IMR-90 (cell line): ENCODE data around the gene FBRSL1.

Experiments used
- BHLHE40 ChIP-seq: fragments of 150-350 bp; IDR thresholded peaks from 2 replicates; pipeline ENCODE4 v1.6.1; 2016; ENCODE audit warnings: mild to moderate bottlenecking, low read depth, low read length
- CEBPB ChIP-seq: IDR thresholded peaks from 2 replicates; pipeline ENCODE4 v1.6.1; 2012; ENCODE audit warnings: low read depth, low read length, improper control_type of control experiment
- CTCF ChIP-seq: conservative IDR thresholded peaks from 2 replicates; pipeline ENCODE4 v1.5.1; 2012; ENCODE audit warnings: mild to moderate bottlenecking, low read depth, low read length, improper control_type of control experiment
- ELK1 ChIP-seq: fragments of 150-350 bp; IDR thresholded peaks from 2 replicates; pipeline ENCODE4 v1.6.1; 2016; ENCODE audit warnings: low read depth, mild to moderate bottlenecking, low read length, moderate library complexity, borderline replicate concordance
- FOS ChIP-seq: fragments of 150-350 bp; IDR thresholded peaks from 2 replicates; pipeline ENCODE4 v1.6.1; 2016; ENCODE audit warnings: low read depth, low read length
- MAZ ChIP-seq: IDR thresholded peaks from 2 replicates; pipeline ENCODE4 v1.6.1; 2012; ENCODE audit warnings: low read depth, mild to moderate bottlenecking, low read length, improper control_type of control experiment, moderate library complexity, borderline replicate concordance
- MXI1 ChIP-seq: IDR thresholded peaks from 2 replicates; pipeline ENCODE4 v1.6.1; 2012; ENCODE audit warnings: low read depth, mild to moderate bottlenecking, low read length, moderate library complexity, borderline replicate concordance
- NFE2L2 ChIP-seq: fragments of 150-350 bp; IDR thresholded peaks from 2 replicates; pipeline ENCODE4 v1.6.1; 2016; ENCODE audit warnings: low read depth, mild to moderate bottlenecking, low read length
- POLR2A ChIP-seq: IDR thresholded peaks from 2 replicates; pipeline ENCODE4 v1.6.1; 2012; ENCODE audit warnings: mild to moderate bottlenecking, low read depth, low read length
- RAD21 ChIP-seq: IDR thresholded peaks from 2 replicates; pipeline ENCODE4 v1.6.1; 2012; ENCODE audit warnings: low read length, improper control_type of control experiment
- RCOR1 ChIP-seq: IDR thresholded peaks from 2 replicates; pipeline ENCODE4 v1.6.1; 2012; ENCODE audit warnings: mild to moderate bottlenecking, low read length, improper control_type of control experiment; ENCODE audit not compliant: insufficient replicate concordance
- RFX5 ChIP-seq: IDR thresholded peaks from 2 replicates; pipeline ENCODE4 v1.8.0; 2012; ENCODE audit warnings: low read depth, mild to moderate bottlenecking, low read length, moderate library complexity
- SMC3 ChIP-seq: fragments of 150-350 bp; IDR thresholded peaks from 2 replicates; pipeline ENCODE4 v1.6.1; 2016; ENCODE audit warnings: low read depth, mild to moderate bottlenecking, antibody characterized with exemption, low read length, moderate library complexity
- USF2 ChIP-seq: fragments of 150-350 bp; IDR thresholded peaks from 2 replicates; pipeline ENCODE4 v1.6.1; 2017; ENCODE audit warnings: mild to moderate bottlenecking, antibody characterized with exemption, low read length, low read depth

- TF ChIP-seq CTCF (no peak), RFX5 (no peak), BHLHE40 (no peak), FOS (no peak), MXI1 (no peak), POLR2A (no peak), USF2 (no peak), RAD21 (no peak), SMC3 (no peak), RCOR1 (no peak), CEBPB (no peak), NFE2L2 (no peak), MAZ (no peak), ELK1 (no peak)
Measured at GRCh38 chr12:132510746-132511477, 21.0 kb downstream of the FBRSL1 start.
